Measurements from ENCODE around the gene C12orf76. TPM values are rescaled to one million over a fixed set of nuclear protein-coding genes. Genes with fewer than 3 reads are reported as not detected.
"Not testable (repeated sequence)": the region's sequence is repeated elsewhere in the genome, so short reads cannot be mapped to it uniquely, and the experiment has no call there.

The C12orf76 gene
- polyA plus RNA-seq, 1 experiment, result 11.4 TPM

- ChIA-PET POLR2A (no interaction called here), CTCF (interaction anchor here (1.5 kb wide), 1 partner anchor 8 kb away, joined by 6 read pairs; no protein-coding TSS in a partner anchor)
- Histone ChIP-seq H3K27me3 (ENCODE audit: control insufficient read depth, insufficient read depth, low read length) (no peaks in the 10 kb centered on the region), H3K4me3 (ENCODE audit: low read depth, low read length) (no peak overlapping the region), H3K27ac (ENCODE audit: low read depth, low read length) (no peak overlapping the region), H3K9me3 (ENCODE audit: control insufficient read depth, insufficient read depth, low read length) (no peaks in the 10 kb centered on the region; the same call in 1 of the 2 replicates)
- no peak for DNase-seq (ENCODE audit: low read depth, low spot score)
- TF ChIP-seq CTCF (IDR thresholded peaks at IDR 0.05; ENCODE audit: low read depth, low read length), result no peak
These were observed 2.6 kb upstream of the C12orf76 start for GRCh38 chr12:110050927-110051326.

DNA sequence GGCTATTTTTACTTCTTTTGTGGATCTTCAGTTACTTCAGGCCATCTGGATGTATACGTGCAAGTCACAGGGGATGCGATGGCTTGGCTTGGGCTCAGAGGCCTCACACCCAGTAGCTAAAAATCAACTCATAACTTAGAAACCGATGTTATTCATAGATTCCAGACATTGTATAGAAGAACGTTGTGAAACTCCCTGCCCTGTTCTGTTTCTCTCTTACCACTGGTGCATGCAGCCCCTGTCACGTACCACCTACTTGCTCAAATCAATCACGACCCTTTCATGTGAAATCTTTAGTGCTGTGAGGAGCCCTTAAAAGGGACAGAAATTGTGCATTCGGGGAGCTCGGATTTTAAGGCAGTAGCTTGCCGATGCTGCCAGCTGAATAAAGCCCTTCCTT is 1.3 kb upstream of the C12orf76 start:
- POLR2A ChIA-PET; H3K27ac ChIP-seq (ENCODE audit: low read depth, low read length); DNase-seq (ENCODE audit: low read depth, low spot score); H3K4me3 ChIP-seq (ENCODE audit: low read depth, low read length); H3K27me3 ChIP-seq (ENCODE audit: control insufficient read depth, insufficient read depth, low read length); H3K9me3 ChIP-seq (ENCODE audit: control insufficient read depth, insufficient read depth, low read length): not testable (repeated sequence)
- CTCF ChIA-PET, result interaction anchor here (0.9 kb wide), 1 partner anchor 382 kb away, joined by 3 read pairs; no protein-coding TSS in a partner anchor

DNA sequence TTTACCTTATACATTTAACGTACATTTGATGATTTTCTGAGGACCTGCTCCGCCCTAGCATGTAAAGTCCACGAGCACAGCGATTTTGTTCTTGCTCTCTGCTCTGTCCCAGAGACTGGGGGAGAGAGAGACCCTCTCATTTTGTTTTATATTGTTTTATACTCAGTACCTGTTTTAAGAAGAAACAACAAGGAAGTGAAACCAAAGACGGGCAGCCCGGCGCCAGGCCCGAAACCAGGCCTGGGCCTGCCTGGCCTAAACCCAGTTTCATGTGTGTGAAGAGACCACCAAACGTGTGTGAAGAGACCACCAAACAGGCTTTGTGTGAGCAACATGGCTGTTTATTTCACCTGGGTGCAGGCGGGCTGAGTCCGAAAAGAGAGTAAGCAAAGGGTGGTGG is 712 bp upstream of the C12orf76 start:
- POLR2A ChIA-PET; DNase-seq (ENCODE audit: low read depth, low spot score); CTCF ChIA-PET; H3K9me3 ChIP-seq (ENCODE audit: control insufficient read depth, insufficient read depth, low read length); H3K27ac ChIP-seq (ENCODE audit: low read depth, low read length); H3K27me3 ChIP-seq (ENCODE audit: control insufficient read depth, insufficient read depth, low read length); H3K4me3 ChIP-seq (ENCODE audit: low read depth, low read length): not testable (repeated sequence)

- Histone ChIP-seq H3K9me3 (ENCODE audit: control insufficient read depth, insufficient read depth, low read length) (no peaks in the 10 kb centered on the region; the same call in 1 of the 2 replicates), H3K4me3 (ENCODE audit: low read depth, low read length) (peak overlapping the region; percentile 79), H3K27ac (ENCODE audit: low read depth, low read length) (no peak overlapping the region), H3K27me3 (ENCODE audit: control insufficient read depth, insufficient read depth, low read length) (no peaks in the 10 kb centered on the region)
- DNase-seq (ENCODE audit: low read depth, low spot score), result no peak
- ChIA-PET CTCF (interaction anchor here (0.6 to 1.8 kb wide), 3 partner anchors 263 to 403 kb away, joined by 3 to 6 read pairs (median 3); partner anchors contain the start of gene ARPC3), POLR2A (no interaction called here)
- TF ChIP-seq CTCF (IDR thresholded peaks at IDR 0.05; ENCODE audit: low read depth, low read length), result no peak
These were observed 903 bp downstream of the C12orf76 start for GRCh38 chr12:110047297-110047940.

GRCh38 chr12:110046451-110047187 is 1.7 kb downstream of the C12orf76 start:
- no peak for DNase-seq (ENCODE audit: low read depth, low spot score)
- Histone ChIP-seq H3K27me3 (ENCODE audit: control insufficient read depth, insufficient read depth, low read length) (no peaks in the 10 kb centered on the region), H3K27ac (ENCODE audit: low read depth, low read length) (no peak overlapping the region), H3K9me3 (ENCODE audit: control insufficient read depth, insufficient read depth, low read length) (no peaks in the 10 kb centered on the region; the same call in 1 of the 2 replicates), H3K4me3 (ENCODE audit: low read depth, low read length) (peak overlapping the region; percentile 79)
- CTCF ChIA-PET, result interaction anchor here (0.6 to 1.8 kb wide), 2 partner anchors 385 kb away, joined by 3 to 6 read pairs; no protein-coding TSS in a partner anchor
- no peak for TF ChIP-seq CTCF (IDR thresholded peaks at IDR 0.05; ENCODE audit: low read depth, low read length)
- POLR2A ChIA-PET, result no interaction called here

DNA sequence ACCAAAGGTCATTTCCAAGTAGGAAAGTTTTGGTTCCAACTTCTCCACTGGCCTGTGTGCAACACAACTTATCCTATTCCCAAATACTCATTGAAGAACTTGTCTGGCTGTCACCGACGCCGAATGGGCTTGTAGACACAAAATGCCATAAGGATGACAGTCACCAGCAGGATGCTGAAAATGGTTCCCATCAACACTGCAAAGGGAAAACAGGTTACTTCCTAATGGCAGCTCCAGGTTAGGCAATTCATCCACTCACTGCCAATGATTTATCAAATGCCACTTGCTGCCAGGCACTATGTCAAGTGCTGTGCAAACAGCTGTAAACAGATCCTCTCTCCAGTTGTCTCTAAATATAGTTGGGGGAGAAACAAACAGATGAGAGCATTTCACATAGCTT is 6.1 kb downstream of the C12orf76 start:
- no peaks in the 10 kb centered on the region for H3K9me3 ChIP-seq (ENCODE audit: control insufficient read depth, insufficient read depth, low read length)
- no peak for TF ChIP-seq CTCF (IDR thresholded peaks at IDR 0.05; ENCODE audit: low read depth, low read length)
- CTCF ChIA-PET, result interaction anchor here (0.6 to 1.7 kb wide), 12 partner anchors 9 to 945 kb away, joined by 3 to 12 read pairs (median 4); partner anchors contain the start of gene UNG
- no peak for DNase-seq (ENCODE audit: low read depth, low spot score)
- POLR2A ChIA-PET, result interaction anchor here (0.7 kb wide), 1 partner anchor 65 kb away, joined by 4 read pairs; no protein-coding TSS in a partner anchor
- H3K27me3 ChIP-seq (ENCODE audit: control insufficient read depth, insufficient read depth, low read length), result no peaks in the 10 kb centered on the region
- H3K4me3 ChIP-seq (ENCODE audit: low read depth, low read length), result no peak overlapping the region
- no peak overlapping the region for H3K27ac ChIP-seq (ENCODE audit: low read depth, low read length)
